ENCODE results near the gene USHBP1.

The USHBP1 gene

DNA sequence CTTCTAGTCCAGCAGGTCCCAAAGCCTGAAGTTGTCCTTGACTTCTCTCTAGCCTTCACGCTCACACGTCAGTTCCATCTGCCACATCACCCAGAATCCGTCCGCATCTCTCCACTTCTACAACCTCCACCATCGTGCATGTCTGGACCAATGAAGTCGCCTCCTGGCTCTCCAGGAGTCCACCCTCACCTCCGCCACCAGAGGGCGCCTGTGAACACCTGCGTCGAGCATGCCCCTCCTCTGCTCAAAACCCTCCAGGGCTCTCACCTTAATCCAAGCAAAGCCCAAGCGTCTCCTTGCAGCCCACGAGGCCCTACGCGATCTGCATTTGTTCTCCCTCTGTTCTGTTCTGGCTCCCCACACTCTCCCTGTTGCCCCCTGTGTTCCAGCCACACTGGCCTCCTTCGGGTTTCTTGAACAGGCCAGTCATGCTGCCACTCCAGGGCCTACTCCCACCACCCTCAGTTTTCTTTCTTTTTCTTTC, 3.7 kb downstream of the USHBP1 start:
- DNase-seq: peak; percentile 69

- DNase-seq: no peak
Measured at GRCh38 chr19:17259934-17260333, 4.6 kb downstream of the USHBP1 start.

- no peak for DNase-seq
Measured at GRCh38 chr19:17259118-17259780, 5.3 kb downstream of the USHBP1 start.

GRCh38 chr19:17256130-17256529, 8.4 kb downstream of the USHBP1 start:
- no peak for DNase-seq

- no peak for DNase-seq
Measured at GRCh38 chr19:17255150-17255621, 9.4 kb downstream of the USHBP1 start.

GRCh38 chr19:17254636-17255035, 9.9 kb downstream of the USHBP1 start:
- no peak for DNase-seq

GRCh38 chr19:17249887-17250548, 14.5 kb downstream of the USHBP1 start:
- DNase-seq: no peak

GRCh38 chr19:17248011-17248776, 16.4 kb downstream of the USHBP1 start:
- DNase-seq: no peak

DNA sequence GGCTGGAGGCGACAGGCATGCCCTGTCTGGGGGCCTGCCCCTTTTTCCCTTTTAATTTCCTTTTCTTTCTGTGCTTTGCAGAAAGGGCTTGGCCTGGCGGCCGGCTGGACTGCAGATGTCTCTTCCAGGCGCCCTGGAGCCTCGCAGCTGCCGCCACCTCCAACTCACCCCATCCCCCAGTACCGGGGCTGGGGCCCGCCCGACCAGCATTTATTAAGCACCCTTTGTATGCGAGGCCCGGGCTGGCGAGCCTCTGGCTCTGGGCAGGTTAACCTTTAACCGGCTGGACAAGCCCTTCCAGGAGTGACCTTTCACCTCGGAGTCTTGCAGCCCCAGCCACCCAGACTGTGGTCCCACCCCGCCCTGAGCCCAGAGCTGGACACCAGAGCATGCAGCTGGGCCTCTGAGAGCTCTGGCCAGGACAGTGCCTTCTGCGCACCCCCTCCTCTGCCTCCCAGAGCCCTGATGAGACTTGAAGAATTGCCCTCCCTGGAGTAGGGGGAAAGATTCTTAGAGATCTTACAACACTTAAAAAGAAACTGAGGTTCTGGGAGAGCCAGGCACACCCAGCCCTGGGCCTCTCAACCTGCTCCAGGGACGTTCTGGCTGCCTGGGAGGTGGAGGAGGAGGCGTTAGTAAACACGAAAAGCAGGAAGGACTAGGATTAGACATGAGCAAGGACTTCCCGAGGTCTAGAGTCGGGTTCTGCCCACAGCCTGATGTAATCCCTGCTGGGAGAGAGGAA, 17.7 kb downstream of the USHBP1 start:
- DNase-seq: no peak

DNA sequence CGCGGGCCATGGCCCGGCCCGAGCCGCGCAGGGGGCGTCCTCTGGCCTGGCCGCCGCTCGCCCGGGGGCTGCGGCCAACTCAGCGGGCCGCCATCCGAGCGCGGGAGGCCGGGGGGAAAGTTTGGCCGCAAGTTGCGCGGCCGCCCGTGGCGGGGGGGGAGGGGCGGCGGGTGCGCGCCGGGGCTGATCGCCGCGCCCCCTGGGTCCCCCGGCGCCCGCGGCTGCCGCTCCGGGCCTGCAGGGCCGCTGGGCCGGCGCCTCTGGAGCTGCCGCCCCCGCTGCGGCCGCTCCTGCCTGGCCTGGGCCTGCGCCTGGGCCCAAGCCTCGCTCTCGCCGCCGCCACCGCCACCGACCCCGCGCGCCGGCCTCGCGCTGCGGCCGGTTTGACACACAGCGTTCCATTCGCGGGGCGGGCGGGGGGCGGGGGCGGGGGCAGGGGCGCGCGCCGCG, 19.0 kb downstream of the USHBP1 start, which contains the start of gene NR2F6:
TSS of gene NR2F6 (minus strand) at position 385 of the 450 bp plus-strand sequence. CDS start 699 bp downstream, outside the sequence.
- no peak for DNase-seq

GRCh38 chr19:17244618-17245534, 19.7 kb downstream of the USHBP1 start:
- DNase-seq: no peak

DNA sequence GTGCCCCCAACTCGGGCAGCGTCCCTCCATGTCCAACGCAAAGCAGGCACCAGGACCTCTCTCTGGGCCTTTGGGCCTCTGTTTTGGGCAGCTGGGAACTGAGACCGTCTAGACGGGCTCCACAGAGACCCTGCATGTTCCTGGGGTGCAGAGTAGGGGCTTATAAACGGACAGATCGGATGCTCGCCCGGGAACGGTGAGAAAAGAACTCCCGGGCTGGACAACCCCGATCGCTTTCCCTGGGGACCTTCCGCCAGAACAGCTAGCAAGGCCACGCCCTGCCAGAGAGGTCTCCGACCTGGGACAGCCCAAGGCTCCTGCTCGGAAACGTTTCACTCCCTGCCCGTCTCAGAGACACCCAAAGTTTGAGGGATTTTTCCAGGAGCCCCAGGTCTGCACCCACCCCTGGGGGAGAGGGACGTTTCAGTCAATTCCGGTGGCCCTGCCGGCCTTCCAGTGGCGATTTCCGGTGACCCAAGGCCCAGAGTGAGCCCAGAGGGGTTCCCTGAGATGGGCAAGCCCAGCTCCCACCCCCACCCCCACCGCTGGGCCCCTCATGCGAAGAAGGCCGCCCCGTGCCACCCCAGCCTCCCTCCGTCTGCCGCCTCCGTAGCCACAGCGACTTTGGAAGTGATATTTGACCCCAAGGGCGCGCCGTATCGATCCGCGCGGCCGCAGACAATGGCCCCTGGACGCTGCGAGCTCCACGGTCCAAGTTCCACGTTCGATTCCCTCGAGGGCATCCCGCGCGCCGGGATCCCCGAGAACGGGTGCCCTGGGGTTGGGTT, 20.5 kb downstream of the USHBP1 start:
- DNase-seq: no peak

GRCh38 chr19:17243211-17243829, 21.2 kb downstream of the USHBP1 start:
- DNase-seq: no peak

DNA sequence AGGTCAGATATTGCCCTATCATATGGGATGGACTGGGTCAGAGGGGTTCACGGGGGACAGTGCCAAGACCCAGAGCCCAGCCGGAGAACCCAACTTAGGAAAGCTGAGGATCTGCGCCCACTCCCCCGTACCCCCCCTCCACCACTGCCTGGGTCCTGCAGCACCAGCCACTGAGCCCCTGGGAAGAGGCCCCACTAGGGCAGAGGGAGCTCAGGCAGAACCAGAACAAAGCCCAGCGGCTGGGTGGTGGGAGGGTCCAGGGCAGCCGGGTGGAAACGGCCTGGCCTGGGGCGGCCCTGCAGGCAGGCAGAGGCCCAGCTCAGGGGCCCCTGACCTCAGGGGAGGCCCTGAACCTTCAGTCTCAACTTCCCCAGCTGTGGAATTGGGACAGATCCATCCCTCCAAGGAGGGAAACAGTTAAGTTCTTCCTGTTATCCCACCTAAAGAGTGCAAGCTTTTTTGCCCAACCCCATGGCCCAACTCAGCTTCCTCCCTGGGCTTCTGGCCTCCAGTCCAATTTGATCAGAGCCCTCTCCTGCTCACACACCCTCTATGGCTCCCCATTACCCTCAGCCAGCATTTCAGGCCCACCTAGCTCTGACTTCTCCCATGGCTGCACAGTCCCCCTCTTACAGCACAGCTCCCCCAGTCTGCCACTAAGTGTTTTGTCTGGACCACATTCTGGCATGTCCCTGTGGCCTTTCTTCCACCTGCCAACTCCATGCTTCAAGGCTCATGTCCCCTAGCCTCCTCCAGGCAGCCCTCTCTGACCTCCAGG, 21.9 kb downstream of the USHBP1 start:
- DNase-seq: no peak

DNA sequence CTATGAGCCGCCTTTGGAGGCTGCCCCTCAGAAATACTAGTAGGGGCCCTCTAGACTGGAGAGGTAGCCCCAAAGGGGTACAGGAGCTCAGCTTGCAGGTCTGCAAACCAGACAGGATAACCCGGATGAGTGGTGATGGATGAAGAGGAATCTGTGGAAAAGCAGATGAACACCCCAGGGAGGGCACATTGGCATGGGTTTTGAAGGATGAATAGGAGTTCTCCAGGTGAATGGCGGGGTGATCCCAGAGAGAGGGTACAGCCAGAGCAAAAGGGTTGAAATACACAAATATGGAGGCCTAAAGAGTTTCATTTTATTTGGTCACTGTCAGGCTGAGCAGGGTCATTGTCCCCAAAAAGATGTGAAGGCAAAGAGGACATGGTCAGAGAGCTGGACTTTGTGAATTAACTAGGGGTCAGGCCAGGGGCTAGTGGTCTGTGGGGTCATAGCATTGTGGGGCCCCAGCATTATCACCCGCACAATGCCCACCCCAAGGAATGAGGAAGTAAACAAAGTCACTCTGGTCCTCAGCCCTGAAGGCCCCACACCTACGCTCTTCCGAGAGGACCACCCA, 23.6 kb downstream of the USHBP1 start:
- DNase-seq: no peak

GRCh38 chr19:17240062-17240752, 24.3 kb downstream of the USHBP1 start:
- no peak for DNase-seq

DNA sequence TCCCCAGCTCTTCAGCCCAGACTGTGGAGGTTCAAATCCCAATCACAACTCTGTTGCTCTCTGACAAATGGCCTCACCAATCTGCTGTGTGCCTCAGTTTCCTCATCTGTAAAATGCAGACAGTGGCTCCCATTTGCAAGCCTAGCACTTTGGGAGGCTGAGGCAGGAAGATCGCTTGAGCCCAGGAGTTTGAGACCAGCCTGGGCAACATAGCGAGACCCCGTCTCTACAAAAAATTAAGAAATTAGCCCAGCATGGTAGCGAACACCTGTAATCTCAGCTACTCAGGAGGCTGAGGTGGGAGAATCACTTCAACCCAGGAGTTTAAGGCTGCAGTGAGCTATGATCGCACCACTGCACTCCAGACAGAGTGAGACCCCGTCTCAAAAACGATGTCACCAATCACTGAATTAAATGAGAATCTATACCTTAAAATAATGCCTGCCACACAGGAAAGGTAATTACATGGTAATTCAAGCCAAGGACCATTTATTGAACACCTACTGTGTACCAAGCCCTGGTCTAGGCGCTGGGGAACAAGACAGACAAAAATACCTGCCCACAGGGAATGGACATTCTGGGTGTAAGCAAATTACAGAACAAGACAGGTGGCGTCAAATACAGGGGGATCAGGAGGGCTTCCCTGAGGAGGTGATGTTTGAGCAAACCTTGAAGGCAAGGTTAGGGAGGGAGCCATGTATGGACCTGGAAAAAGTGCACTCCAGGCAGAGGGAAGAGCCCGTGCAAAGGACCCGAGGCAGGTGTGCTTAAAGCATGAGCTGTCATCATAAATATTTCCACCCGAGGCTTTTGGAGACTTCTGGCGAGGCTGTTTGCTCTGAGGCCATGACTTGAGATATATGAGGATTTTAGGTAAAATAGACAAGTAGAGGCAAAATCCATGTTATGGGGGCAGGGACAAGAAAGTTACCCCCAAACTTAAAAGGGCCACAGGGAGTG, 26.5 kb downstream of the USHBP1 start:
- DNase-seq: no peak

All from NCI-H2171 (cell line).